Liver (tissue), 9 donors: ENCODE data around the gene FRMD4B. TPM values are rescaled to one million over a fixed set of nuclear protein-coding genes. Genes with fewer than 3 reads are reported as not detected.
A peak's percentile ranks its signal among the peaks of the same experiment; 100 is the strongest.

Source experiments
- DNase-seq: peaks from one replicate; pipeline ENCODE4 v3.0.0-alpha.2; 2017; ENCODE audit warnings: low spot score
- H3K27ac ChIP-seq, 2 donors: one replicate each; pipeline ENCODE4 v1.7.0; 2013; ENCODE audit warnings: inconsistent platforms in 2 of 2, low read length in 2 of 2, control low read depth in 1 of 2, low read depth in 1 of 2, mild to moderate bottlenecking in 1 of 2
- H3K27me3 ChIP-seq, 4 donors: one replicate each; pipeline versions ENCODE4 v1.6.1 to v1.7.0; 2013; ENCODE audit warnings: low read length in 3 of 4, inconsistent platforms in 1 of 4, mild to moderate bottlenecking in 1 of 4, moderate library complexity in 1 of 4; ENCODE audit not compliant: control insufficient read depth in 4 of 4, insufficient read depth in 4 of 4
- H3K36me3 ChIP-seq, 4 donors: one replicate each; pipeline versions ENCODE4 v1.6.1 to v1.7.0; 2013; ENCODE audit warnings: low read length in 3 of 4, mild to moderate bottlenecking in 3 of 4, low read depth in 1 of 4, moderate library complexity in 1 of 4; ENCODE audit not compliant: control insufficient read depth in 4 of 4, insufficient read depth in 3 of 4
- H3K4me1 ChIP-seq, 4 donors: one replicate each; pipeline versions ENCODE4 v1.6.1 to v1.7.0; 2013; ENCODE audit warnings: low read length in 3 of 4, mild to moderate bottlenecking in 3 of 4, moderate library complexity in 1 of 4; ENCODE audit not compliant: control insufficient read depth in 4 of 4, insufficient read depth in 4 of 4
- H3K4me3 ChIP-seq, 3 donors: one replicate each; pipeline versions ENCODE4 v1.6.1 to v1.7.0; 2013; ENCODE audit warnings: low read length in 3 of 3, control low read depth in 1 of 3, low read depth in 1 of 3, mild to moderate bottlenecking in 1 of 3
- H3K9ac ChIP-seq, 2 donors: one replicate each; pipeline ENCODE4 v1.7.0; 2013; ENCODE audit warnings: low read length in 2 of 2, mild to moderate bottlenecking in 2 of 2, moderate library complexity in 2 of 2, control low read depth in 1 of 2, low read depth in 1 of 2
- H3K9me3 ChIP-seq, 4 donors: one replicate each; pipeline versions ENCODE4 v1.6.1 to v1.7.0; 2013; ENCODE audit warnings: low read length in 3 of 4; ENCODE audit not compliant: control insufficient read depth in 4 of 4
- ATF3 ChIP-seq: IDR thresholded peaks from 2 replicates; pipeline ENCODE4 v1.6.1; 2016; ENCODE audit warnings: antibody characterized with exemption
- FOXA1 ChIP-seq: IDR thresholded peaks from 2 replicates; pipeline ENCODE4 v1.6.1; 2016; ENCODE audit warnings: antibody characterized with exemption
- FOXA2 ChIP-seq: IDR thresholded peaks from 2 replicates; pipeline ENCODE4 v1.6.1; 2016; ENCODE audit warnings: antibody characterized with exemption
- GABPA ChIP-seq, 2 donors: IDR thresholded peaks in 1 of 2; conservative IDR thresholded peaks in 1 of 2; 2 replicates each; pipeline ENCODE4 v1.6.1; 2016; ENCODE audit warnings: antibody characterized with exemption in 2 of 2, mild to moderate bottlenecking in 1 of 2, moderate library complexity in 1 of 2
- JUND ChIP-seq, 2 donors: IDR thresholded peaks; 2 replicates each; pipeline ENCODE4 v1.6.1; 2016; ENCODE audit warnings: antibody characterized with exemption in 2 of 2
- MAX ChIP-seq: IDR thresholded peaks from 2 replicates; pipeline ENCODE4 v1.6.1; 2016; ENCODE audit warnings: antibody characterized with exemption
- NR2F2 ChIP-seq: IDR thresholded peaks from 2 replicates; pipeline ENCODE4 v1.6.1; 2016; ENCODE audit warnings: antibody characterized with exemption
- RAD21 ChIP-seq, 2 donors: IDR thresholded peaks; 2 replicates each; pipeline ENCODE4 v1.6.1; 2016; ENCODE audit warnings: antibody characterized with exemption in 2 of 2, mild to moderate bottlenecking in 2 of 2
- REST ChIP-seq: IDR thresholded peaks from 2 replicates; pipeline ENCODE4 v1.6.1; 2016; ENCODE audit warnings: antibody characterized with exemption, mild to moderate bottlenecking
- TAF1 ChIP-seq: conservative IDR thresholded peaks from 2 replicates; pipeline ENCODE4 v1.6.1; 2016; ENCODE audit warnings: antibody characterized with exemption, mild to moderate bottlenecking
- YY1 ChIP-seq: IDR thresholded peaks from 2 replicates; pipeline ENCODE4 v1.6.1; 2016; ENCODE audit warnings: antibody characterized with exemption, mild to moderate bottlenecking
- ZBTB33 ChIP-seq: IDR thresholded peaks from 2 replicates; pipeline ENCODE4 v1.6.1; 2016; ENCODE audit warnings: antibody characterized with exemption
- WGBS: extraction: QIAGEN DNeasy Blood & Tissue Kit; methylation state at CpG from one replicate; pipeline ENCODE4 v1.1.7; 2013; 5-methylcytosine and 5-hydroxymethylcytosine counted together
- polyA plus RNA-seq, 2 donors: library from polyadenylated mRNA; stranded (reverse) in 1 of 2; unstranded in 1 of 2; fragments of 200-250 nt in 1 of 2; fragments of >200 nt in 1 of 2; fragmentation: Nextera tagmentation in 1 of 2; extraction: Ambion mirVana in 1 of 2; gene quantifications; one replicate each; pipeline versions ENCODE4 v1.2.1 to v1.2.3, GENCODE V29; 2013 to 2015
- total RNA-seq, 2 donors: library from RNA; depleted of rRNA; stranded (reverse); fragments of >200 nt; gene quantifications; one replicate each; pipeline ENCODE4 v1.2.3, GENCODE V29; 2014
- donor health status: healthy.
- donor health status: healthy.
- donor health status: healthy.
- donor health status: healthy.
- donor health status: healthy.

The FRMD4B gene
- total and polyA plus RNA-seq, 4 donors = 7.3 to 22.6 (median 15.0) TPM

GRCh38 chr3:69386556-69387385, 883 bp upstream of the FRMD4B start:
- H3K9me3 ChIP-seq = no peaks in the 10 kb centered on the region
- H3K9ac ChIP-seq = no peak overlapping the region
- no peaks in the 10 kb centered on the region for H3K36me3 ChIP-seq
- no peak for DNase-seq
- peak overlapping the region in 1 of 3 donors; percentile 35 for H3K4me3 ChIP-seq
- H3K4me1 ChIP-seq = peaks cover 5 to 15% (median 10%) of the 10 kb centered on the region in 4 donors
- TF ChIP-seq MAX (no peak), GABPA (IDR thresholded peaks at IDR 0.05 in 1 of 2, conservative IDR thresholded peaks at IDR 0.05 in 1 of 2) (no peak), RAD21 (IDR thresholded peaks at IDR 0.05) (no peak), JUND (IDR thresholded peaks at IDR 0.05) (no peak), NR2F2 (no peak), YY1 (no peak), REST (no peak), FOXA1 (no peak), ZBTB33 (no peak)
- 39% methylated on average over 8 of the region's 8 CpGs for WGBS
- H3K27me3 ChIP-seq = peaks cover 0 to 6% (median 2%) of the 10 kb centered on the region in 4 donors
- peak overlapping the region; percentile 9 to 57 for H3K27ac ChIP-seq

- Histone ChIP-seq H3K9me3 (no peaks in the 10 kb centered on the region), H3K4me1 (peaks cover 5 to 15% (median 10%) of the 10 kb centered on the region in 4 donors), H3K4me3 (peak overlapping the region; percentile 26 to 55 (median 35)), H3K36me3 (no peaks in the 10 kb centered on the region), H3K9ac (no peak overlapping the region), H3K27ac (peak overlapping the region; percentile 9 to 57), H3K27me3 (peaks cover 0 to 6% (median 2%) of the 10 kb centered on the region in 4 donors)
- WGBS = 11% methylated on average over 11 of the region's 11 CpGs
- DNase-seq = no peak
- TF ChIP-seq FOXA2 = no peak
- TF ChIP-seq YY1 = no peak
- TF ChIP-seq ATF3 = no peak
- TF ChIP-seq GABPA (IDR thresholded peaks at IDR 0.05 in 1 of 2, conservative IDR thresholded peaks at IDR 0.05 in 1 of 2) = no peak
- no peak for TF ChIP-seq NR2F2
- no peak for TF ChIP-seq MAX
- TF ChIP-seq TAF1 = no peak
Measured at GRCh38 chr3:69385123-69385722, 665 bp downstream of the FRMD4B start.
